Retinal pigment epithelial cell (primary cell): ENCODE results near the gene GSTM2.

Experiments used
- DNase-seq: peaks from one replicate; pipeline ENCODE4 v3.0.0-alpha.2; 2010; ENCODE audit warnings: low read depth
- H3K4me3 ChIP-seq: 2 replicates; pipeline ENCODE4 v1.5.1; 2011; ENCODE audit warnings: mild to moderate bottlenecking, low read length, control low read depth, moderate library complexity
- TF ChIP-seq, protein P1 (sequence below): conservative IDR thresholded peaks from 2 replicates; pipeline ENCODE4 v1.5.1; 2011; ENCODE audit warnings: low read depth, low read length, control low read depth, inconsistent platforms

The GSTM2 gene

GRCh38 chr1:109626682-109627408, 41.0 kb upstream of the GSTM2 start:
- no peak for DNase-seq
- H3K4me3 ChIP-seq = no peak overlapping the region
- TF ChIP-seq, protein P1, sequence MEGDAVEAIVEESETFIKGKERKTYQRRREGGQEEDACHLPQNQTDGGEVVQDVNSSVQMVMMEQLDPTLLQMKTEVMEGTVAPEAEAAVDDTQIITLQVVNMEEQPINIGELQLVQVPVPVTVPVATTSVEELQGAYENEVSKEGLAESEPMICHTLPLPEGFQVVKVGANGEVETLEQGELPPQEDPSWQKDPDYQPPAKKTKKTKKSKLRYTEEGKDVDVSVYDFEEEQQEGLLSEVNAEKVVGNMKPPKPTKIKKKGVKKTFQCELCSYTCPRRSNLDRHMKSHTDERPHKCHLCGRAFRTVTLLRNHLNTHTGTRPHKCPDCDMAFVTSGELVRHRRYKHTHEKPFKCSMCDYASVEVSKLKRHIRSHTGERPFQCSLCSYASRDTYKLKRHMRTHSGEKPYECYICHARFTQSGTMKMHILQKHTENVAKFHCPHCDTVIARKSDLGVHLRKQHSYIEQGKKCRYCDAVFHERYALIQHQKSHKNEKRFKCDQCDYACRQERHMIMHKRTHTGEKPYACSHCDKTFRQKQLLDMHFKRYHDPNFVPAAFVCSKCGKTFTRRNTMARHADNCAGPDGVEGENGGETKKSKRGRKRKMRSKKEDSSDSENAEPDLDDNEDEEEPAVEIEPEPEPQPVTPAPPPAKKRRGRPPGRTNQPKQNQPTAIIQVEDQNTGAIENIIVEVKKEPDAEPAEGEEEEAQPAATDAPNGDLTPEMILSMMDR = no peak

DNA sequence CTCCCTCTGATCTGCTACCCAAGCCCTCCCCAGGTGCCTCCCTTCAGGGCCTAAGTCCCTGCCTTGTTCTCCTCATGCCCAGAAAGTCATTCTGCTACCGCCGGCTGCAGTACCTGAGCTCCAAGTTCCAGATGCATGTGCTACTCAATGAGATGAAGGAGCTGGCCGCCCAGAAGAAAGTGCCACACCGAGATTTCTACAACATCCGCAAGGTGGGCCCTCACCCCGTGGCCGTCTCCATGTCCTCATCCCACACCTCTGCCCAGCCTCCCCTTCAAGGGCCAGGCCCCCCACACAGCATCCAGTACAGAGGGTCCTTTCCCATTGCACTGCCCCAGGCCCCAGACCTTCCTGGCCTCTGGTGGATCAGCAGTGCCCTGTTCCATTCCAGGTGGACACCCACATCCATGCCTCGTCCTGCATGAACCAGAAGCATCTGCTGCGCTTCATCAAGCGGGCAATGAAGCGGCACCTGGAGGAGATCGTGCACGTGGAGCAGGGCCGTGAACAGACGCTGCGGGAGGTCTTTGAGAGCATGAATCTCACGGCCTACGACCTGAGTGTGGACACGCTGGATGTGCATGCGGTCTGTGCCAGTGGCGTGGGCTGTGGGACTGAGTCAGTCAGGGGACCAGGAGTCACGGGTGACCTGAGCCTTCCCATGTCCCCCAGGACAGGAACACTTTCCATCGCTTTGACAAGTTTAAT, 40.0 kb upstream of the GSTM2 start:
- no peak for DNase-seq
- TF ChIP-seq, protein P1 = no peak
- H3K4me3 ChIP-seq = no peak overlapping the region

DNA sequence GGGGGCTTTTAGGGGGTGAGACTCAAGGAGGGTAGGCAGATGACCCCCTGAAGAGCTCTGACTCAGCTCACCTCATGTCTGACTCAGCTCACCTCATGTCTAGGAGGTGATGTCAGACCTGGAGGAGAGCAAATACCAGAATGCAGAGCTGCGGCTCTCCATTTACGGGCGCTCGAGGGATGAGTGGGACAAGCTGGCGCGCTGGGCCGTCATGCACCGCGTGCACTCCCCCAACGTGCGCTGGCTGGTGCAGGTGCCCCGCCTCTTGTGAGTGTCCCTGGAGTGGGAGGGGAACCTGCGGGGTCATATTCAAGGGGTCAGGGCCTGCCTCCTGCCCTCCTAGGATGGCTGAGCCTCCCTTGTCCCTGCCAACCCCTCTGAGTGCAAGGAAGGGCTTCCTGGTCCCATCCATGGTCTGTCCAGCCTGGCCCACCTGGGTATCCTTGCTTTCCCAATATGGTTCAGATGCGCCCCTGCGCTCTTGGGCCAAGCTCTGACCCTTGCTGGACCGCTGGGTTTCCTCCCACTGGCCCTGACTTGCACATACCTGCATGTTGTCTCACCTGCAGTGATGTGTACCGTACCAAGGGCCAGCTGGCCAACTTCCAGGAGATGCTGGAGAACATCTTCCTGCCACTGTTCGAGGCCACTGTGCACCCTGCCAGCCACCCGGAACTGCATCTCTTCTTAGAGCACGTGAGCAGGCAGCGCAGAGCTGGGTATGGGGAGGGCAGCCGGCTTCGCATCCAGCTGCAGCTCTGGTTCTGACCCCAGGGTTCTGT, 39.1 kb upstream of the GSTM2 start:
- H3K4me3 ChIP-seq = no peak overlapping the region
- no peak for DNase-seq
- TF ChIP-seq, protein P1 = no peak

GRCh38 chr1:109629372-109630030, 38.4 kb upstream of the GSTM2 start:
- no peak for DNase-seq
- H3K4me3 ChIP-seq = no peak overlapping the region
- TF ChIP-seq, protein P1 = no peak

DNA sequence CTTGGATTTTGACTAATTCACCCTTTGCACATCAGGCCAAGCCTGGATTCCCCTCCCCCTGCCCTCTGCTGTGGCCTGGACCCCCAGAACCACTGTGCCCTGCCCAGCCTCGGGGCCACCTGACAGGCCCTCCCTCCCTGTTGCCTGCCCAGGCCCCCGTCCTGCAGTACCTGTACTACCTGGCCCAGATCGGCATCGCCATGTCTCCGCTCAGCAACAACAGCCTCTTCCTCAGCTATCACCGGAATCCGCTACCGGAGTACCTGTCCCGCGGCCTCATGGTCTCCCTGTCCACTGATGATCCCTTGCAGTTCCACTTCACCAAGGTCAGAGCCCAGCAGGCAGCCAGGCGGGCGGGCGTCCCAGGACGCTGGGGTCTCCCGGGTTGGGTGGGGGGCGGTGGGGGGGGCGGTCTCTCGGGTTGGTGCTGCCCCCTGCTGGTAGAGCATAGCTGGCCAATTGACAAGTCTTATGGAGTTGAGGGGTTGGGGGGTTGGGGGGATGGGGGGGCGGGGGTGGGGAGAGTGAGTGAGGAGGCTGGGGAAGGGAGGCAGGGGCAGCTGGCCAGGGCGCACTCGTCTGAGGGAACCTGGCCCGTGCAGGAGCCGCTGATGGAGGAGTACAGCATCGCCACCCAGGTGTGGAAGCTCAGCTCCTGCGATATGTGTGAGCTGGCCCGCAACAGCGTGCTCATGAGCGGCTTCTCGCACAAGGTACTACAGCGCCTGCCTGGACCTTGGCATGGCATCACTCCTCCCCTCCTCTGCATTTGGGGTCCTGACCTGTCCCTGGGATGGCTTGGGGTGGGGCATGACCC, 37.6 kb upstream of the GSTM2 start:
- DNase-seq = no peak

More for the DNA sequence above, 37.6 kb upstream of the GSTM2 start:
- TF ChIP-seq, protein P1 = peak; percentile 14
- no peak overlapping the region for H3K4me3 ChIP-seq
